Thyroid gland (tissue), 4 donors: ENCODE results near the gene ADRA2C. TPM values are rescaled to one million over a fixed set of nuclear protein-coding genes. Genes with fewer than 3 reads are reported as not detected.

Experiments used
- DNase-seq, 2 donors: peaks; one replicate each; pipeline ENCODE4 v3.0.0-alpha.2; 2019
- H3K27ac ChIP-seq, 3 donors: fragments of 200-600 bp; sonication (generic); 1 replicate in 2 of 3; 2 replicates in 1 of 3; pipeline ENCODE4 v1.5.1; 2016 to 2019; ENCODE audit warnings: mild to moderate bottlenecking in 1 of 3, moderate library complexity in 1 of 3
- H3K27me3 ChIP-seq: fragments of 200-600 bp; sonication (generic); one replicate; pipeline ENCODE4 v1.5.1; 2019
- H3K36me3 ChIP-seq, 2 donors: fragments of 200-600 bp; sonication (generic); one replicate each; pipeline ENCODE4 v1.5.1; 2016 to 2019
- H3K4me1 ChIP-seq, 2 donors: fragments of 200-600 bp; sonication (generic); one replicate each; pipeline ENCODE4 v1.5.1; 2017 to 2019
- H3K4me3 ChIP-seq, 3 donors: fragments of 200-600 bp; sonication (generic); replicated peaks in 1 of 3; 1 replicate in 2 of 3; 2 replicates in 1 of 3; pipeline ENCODE4 v1.5.1; 2016; ENCODE audit warnings: mild to moderate bottlenecking in 1 of 3
- H3K9me3 ChIP-seq: fragments of 200-600 bp; sonication (generic); one replicate; pipeline ENCODE4 v1.5.1; 2017
- POLR2A ChIP-seq, 2 donors: fragments of 450-650 bp; IDR thresholded peaks; one replicate each; pipeline ENCODE4 v1.6.1; 2017; ENCODE audit warnings: antibody characterized with exemption in 2 of 2, mild to moderate bottlenecking in 2 of 2, moderate library complexity in 1 of 2
- WGBS, 2 donors: methylation state at CpG; one replicate each; pipeline ENCODE4 v1.1.5; 2017; 5-methylcytosine and 5-hydroxymethylcytosine counted together
- intact Hi-C: fragments of 100-400 bp; cut with DNase I; formaldehyde crosslinking; loops from one replicate; pipeline ENCODE4 v1.15.1; 2023
- total RNA-seq, 4 donors: library from RNA; depleted of rRNA; stranded (reverse); fragments of >200 nt; gene quantifications; one replicate each; pipeline ENCODE4 v1.2.3, GENCODE V29; 2016
- TF ChIP-seq, protein P1 (sequence below), 6 experiments: fragments of 200-600 bp in 3 of 6; fragments of 450-650 bp in 3 of 6; sonication (generic) in 3 of 6; IDR thresholded peaks; one replicate each; pipeline ENCODE4 v1.5.1; 2016 to 2019; ENCODE audit warnings: antibody characterized with exemption in 6 of 6, mild to moderate bottlenecking in 2 of 6, inconsistent platforms in 1 of 6, moderate library complexity in 1 of 6

ADRA2C gene
- total RNA-seq, 4 donors from 2014 or later, result 0.45 to 3.5 (median 1.1) TPM

DNA sequence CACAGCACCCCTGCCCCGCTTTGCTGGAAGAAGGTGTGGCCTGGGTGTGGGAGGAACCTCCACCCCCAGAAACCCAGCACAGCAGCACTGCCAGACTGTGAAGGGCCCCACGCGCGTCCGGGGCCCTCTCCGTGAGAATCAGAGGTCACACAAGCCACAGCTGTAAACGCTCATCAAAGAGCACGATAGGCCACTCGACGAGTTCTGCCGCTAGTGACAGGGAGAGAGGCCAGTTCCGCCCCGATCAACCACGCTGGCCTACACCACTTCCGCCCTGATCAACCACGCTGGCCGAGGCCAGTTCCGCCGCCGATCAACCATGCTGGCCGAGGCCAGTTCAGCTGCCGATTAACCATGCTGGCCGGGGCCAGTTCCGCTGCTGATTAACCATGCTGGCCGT lies 25.9 kb upstream of the ADRA2C start:
- no peak for TF ChIP-seq POLR2A (IDR thresholded peaks at IDR 0.05)
- TF ChIP-seq, protein P1, sequence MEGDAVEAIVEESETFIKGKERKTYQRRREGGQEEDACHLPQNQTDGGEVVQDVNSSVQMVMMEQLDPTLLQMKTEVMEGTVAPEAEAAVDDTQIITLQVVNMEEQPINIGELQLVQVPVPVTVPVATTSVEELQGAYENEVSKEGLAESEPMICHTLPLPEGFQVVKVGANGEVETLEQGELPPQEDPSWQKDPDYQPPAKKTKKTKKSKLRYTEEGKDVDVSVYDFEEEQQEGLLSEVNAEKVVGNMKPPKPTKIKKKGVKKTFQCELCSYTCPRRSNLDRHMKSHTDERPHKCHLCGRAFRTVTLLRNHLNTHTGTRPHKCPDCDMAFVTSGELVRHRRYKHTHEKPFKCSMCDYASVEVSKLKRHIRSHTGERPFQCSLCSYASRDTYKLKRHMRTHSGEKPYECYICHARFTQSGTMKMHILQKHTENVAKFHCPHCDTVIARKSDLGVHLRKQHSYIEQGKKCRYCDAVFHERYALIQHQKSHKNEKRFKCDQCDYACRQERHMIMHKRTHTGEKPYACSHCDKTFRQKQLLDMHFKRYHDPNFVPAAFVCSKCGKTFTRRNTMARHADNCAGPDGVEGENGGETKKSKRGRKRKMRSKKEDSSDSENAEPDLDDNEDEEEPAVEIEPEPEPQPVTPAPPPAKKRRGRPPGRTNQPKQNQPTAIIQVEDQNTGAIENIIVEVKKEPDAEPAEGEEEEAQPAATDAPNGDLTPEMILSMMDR (IDR thresholded peaks at IDR 0.05), result no peak
- Histone ChIP-seq H3K4me3 (no peak overlapping the region), H3K27ac (no peak overlapping the region), H3K36me3 (no peaks in the 10 kb centered on the region), H3K4me1 (no peaks in the 10 kb centered on the region), H3K9me3 (no peaks in the 10 kb centered on the region), H3K27me3 (peaks cover 4% of the 10 kb centered on the region)
- no peak for DNase-seq
- intact Hi-C loops, result no loop called here
- WGBS, 2 donors, result 76 to 89% methylated on average over 19 to 20 of the region's 25 CpGs

DNA sequence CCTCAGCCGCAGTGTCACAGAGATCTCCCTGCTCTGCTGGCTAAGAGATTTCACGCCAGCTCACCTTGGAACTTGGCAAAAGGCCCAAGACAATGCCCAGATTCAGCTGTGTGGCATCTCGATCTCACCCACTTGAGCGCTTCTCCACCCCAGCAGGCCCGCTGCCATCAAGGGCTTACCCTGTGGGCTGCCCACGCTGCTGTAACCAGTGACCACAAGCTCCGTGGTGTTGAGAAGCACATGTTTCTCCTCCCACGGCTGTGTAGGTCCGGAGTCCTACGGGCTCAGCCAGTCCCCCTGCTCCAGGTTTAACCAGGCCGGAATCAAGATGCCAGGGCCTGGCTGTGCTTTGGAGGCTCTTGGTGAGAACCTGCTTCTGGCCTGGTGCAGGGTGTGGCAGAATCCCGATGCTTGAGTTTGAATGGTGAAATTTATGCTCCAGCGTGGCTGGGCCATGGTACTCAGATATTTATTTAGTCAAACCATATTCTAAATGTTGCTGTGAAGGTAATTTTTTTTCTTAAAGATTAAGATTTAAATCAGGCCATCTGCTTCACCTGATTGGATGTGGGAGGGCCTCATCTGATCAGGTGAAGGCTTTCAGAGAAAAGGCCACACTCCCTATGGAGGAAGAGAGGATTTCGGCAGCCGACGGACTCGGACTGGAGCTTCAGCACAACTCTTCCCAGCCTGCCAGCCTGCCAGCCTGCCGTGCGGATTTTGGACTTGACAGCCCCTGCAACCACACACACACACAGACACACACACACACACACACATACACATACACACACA lies 24.8 kb upstream of the ADRA2C start:
- no peaks in the 10 kb centered on the region for H3K9me3 ChIP-seq
- no peak for TF ChIP-seq POLR2A (IDR thresholded peaks at IDR 0.05)
- TF ChIP-seq, protein P1 (IDR thresholded peaks at IDR 0.05), result no peak
- DNase-seq, result no peak
- no peak overlapping the region for H3K4me3 ChIP-seq
- peaks cover 4% of the 10 kb centered on the region for H3K27me3 ChIP-seq
- H3K27ac ChIP-seq, result no peak overlapping the region
- intact Hi-C loops, result no loop called here
- H3K4me1 ChIP-seq, result no peaks in the 10 kb centered on the region
- no peaks in the 10 kb centered on the region for H3K36me3 ChIP-seq
- WGBS, 2 donors, result 86 to 88% methylated on average over 18 of the region's 19 CpGs

DNA sequence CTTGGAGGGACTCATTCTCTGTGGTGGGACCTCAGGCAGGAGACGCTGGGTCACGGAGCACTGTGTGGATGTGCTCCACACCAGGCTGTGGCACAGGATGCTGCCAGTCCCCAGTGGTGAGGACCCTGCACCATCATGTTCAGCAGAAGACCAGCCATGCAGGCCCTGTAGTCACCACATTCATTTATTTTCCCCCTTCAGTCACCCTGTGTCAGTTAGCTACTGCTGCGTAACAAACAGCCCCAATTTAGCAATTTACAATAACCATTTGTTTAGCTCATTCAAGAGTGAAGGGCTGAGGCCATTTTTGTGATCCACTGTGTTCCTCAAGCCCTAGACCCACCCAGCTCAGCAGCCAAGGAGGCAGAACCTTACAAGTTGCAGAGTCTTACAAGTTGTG lies 23.6 kb upstream of the ADRA2C start:
- WGBS, 2 donors, result 92 to 96% methylated on average over 3 of the region's 3 CpGs
- no peaks in the 10 kb centered on the region for H3K4me1 ChIP-seq
- no peaks in the 10 kb centered on the region for H3K36me3 ChIP-seq
- H3K4me3 ChIP-seq, result no peak overlapping the region
- DNase-seq, result no peak
- peaks cover 4% of the 10 kb centered on the region for H3K27me3 ChIP-seq
- intact Hi-C loops, result no loop called here
- H3K27ac ChIP-seq, result no peak overlapping the region
- no peak for TF ChIP-seq POLR2A (IDR thresholded peaks at IDR 0.05)
- TF ChIP-seq, protein P1 (IDR thresholded peaks at IDR 0.05), result no peak
- H3K9me3 ChIP-seq, result no peaks in the 10 kb centered on the region

DNA sequence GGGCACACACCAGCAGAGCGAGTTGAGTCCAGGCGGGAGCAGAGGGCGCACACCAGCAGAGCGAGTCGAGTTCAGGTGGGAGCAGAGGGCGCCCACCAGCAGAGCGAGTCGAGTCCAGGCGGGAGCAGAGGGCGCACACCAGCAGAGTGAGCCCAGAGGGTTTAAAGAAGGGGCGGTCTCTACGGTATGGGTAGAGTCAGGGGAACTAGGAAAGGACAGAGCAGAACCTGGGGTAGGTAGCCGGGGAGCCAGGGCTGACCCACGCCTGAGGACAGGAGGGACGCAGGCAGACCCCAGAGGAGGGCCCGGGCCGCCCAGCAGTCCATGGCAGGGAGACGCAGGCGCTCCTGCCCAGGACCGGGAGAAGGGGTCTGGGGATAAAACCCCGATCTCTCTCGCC lies 22.0 kb upstream of the ADRA2C start:
- DNase-seq, result no peak
- no peak for TF ChIP-seq POLR2A (IDR thresholded peaks at IDR 0.05)
- TF ChIP-seq, protein P1 (IDR thresholded peaks at IDR 0.05), result no peak
- WGBS, 2 donors, result 67 to 73% methylated on average over 20 to 22 of the region's 22 CpGs
- Histone ChIP-seq H3K27me3 (peaks cover 4% of the 10 kb centered on the region), H3K9me3 (no peaks in the 10 kb centered on the region), H3K27ac (no peak overlapping the region), H3K4me3 (no peak overlapping the region), H3K36me3 (no peaks in the 10 kb centered on the region), H3K4me1 (no peaks in the 10 kb centered on the region)
- intact Hi-C loops, result no loop called here

DNA sequence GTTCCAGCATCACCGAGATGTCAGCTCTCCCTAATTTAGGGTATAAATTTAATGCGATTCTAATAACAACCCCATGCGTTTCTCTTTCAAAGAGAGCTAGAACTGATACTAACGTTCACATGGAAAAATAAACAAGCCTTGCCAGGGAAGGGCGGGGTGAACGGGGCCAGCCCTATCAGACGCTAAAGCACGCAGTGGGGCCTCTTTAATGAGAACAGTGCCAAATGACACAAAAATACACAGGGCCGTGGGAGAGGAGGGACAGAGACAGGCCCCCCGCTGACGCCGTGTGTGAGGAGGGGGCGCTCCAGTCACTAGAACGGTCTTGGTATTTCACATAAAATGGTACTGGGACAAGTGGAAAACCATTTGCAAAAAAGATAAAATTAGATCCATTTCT lies 21.3 kb upstream of the ADRA2C start:
- no peak overlapping the region for H3K4me3 ChIP-seq
- no peak for TF ChIP-seq POLR2A (IDR thresholded peaks at IDR 0.05)
- TF ChIP-seq, protein P1 (IDR thresholded peaks at IDR 0.05), result no peak
- H3K9me3 ChIP-seq, result no peaks in the 10 kb centered on the region
- no peak for DNase-seq
- intact Hi-C loops, result no loop called here
- H3K27me3 ChIP-seq, result peaks cover 4% of the 10 kb centered on the region
- no peaks in the 10 kb centered on the region for H3K36me3 ChIP-seq
- no peak overlapping the region for H3K27ac ChIP-seq
- WGBS, 2 donors, result 15 to 28% methylated on average over 14 of the region's 14 CpGs
- H3K4me1 ChIP-seq, result no peaks in the 10 kb centered on the region
